IPS-18c (cell line): Measurements from ENCODE around the gene GPRIN3.

Source experiments
- H3K4me3 ChIP-seq: 2 replicates; pipeline ENCODE4 v1.7.0; 2013; ENCODE audit warnings: low read depth, mild to moderate bottlenecking, low read length, moderate library complexity; ENCODE audit not compliant: insufficient read depth
- H3K9me3 ChIP-seq: one replicate; pipeline ENCODE4 v1.6.1; 2013; ENCODE audit warnings: mild to moderate bottlenecking, low read length, moderate library complexity; ENCODE audit not compliant: control insufficient read depth, insufficient read depth

Gene GPRIN3

GRCh38 chr4:89253311-89253710 lies 54.3 kb downstream of the GPRIN3 start:
- no peak overlapping the region for H3K4me3 ChIP-seq

GRCh38 chr4:89251396-89251795 lies 56.2 kb downstream of the GPRIN3 start:
- no peak overlapping the region for H3K4me3 ChIP-seq
- H3K9me3 ChIP-seq: no peaks in the 10 kb centered on the region

More at GRCh38 chr4:89253311-89253710, 54.3 kb downstream of the GPRIN3 start:
- H3K9me3 ChIP-seq: no peaks in the 10 kb centered on the region

- Histone ChIP-seq H3K4me3 (no peak overlapping the region), H3K9me3 (no peaks in the 10 kb centered on the region)
Observed at GRCh38 chr4:89249716-89250361, 57.8 kb downstream of the GPRIN3 start.

- Histone ChIP-seq H3K4me3 (no peak overlapping the region), H3K9me3 (no peaks in the 10 kb centered on the region)
Observed at GRCh38 chr4:89249313-89249712, 58.3 kb downstream of the GPRIN3 start.

- H3K4me3 ChIP-seq: no peak overlapping the region
- H3K9me3 ChIP-seq: no peaks in the 10 kb centered on the region
Observed at GRCh38 chr4:89248879-89249281, 58.7 kb downstream of the GPRIN3 start.

- Histone ChIP-seq H3K4me3 (no peak overlapping the region), H3K9me3 (no peaks in the 10 kb centered on the region)
Observed at GRCh38 chr4:89247951-89248350, 59.6 kb downstream of the GPRIN3 start.

- Histone ChIP-seq H3K9me3 (no peaks in the 10 kb centered on the region), H3K4me3 (no peak overlapping the region)
Observed at GRCh38 chr4:89245459-89245858, 62.1 kb downstream of the GPRIN3 start.

- no peaks in the 10 kb centered on the region for H3K9me3 ChIP-seq
- no peak overlapping the region for H3K4me3 ChIP-seq
Observed at GRCh38 chr4:89243733-89244252, 63.8 kb downstream of the GPRIN3 start.

- Histone ChIP-seq H3K9me3 (no peaks in the 10 kb centered on the region), H3K4me3 (no peak overlapping the region)
Observed at GRCh38 chr4:89242864-89243732, 64.5 kb downstream of the GPRIN3 start.

GRCh38 chr4:89242216-89242615 lies 65.4 kb downstream of the GPRIN3 start:
- Histone ChIP-seq H3K4me3 (no peak overlapping the region), H3K9me3 (no peaks in the 10 kb centered on the region)

- Histone ChIP-seq H3K4me3 (no peak overlapping the region), H3K9me3 (no peaks in the 10 kb centered on the region)
Observed at GRCh38 chr4:89230271-89230670, 77.3 kb downstream of the GPRIN3 start.

- Histone ChIP-seq H3K9me3 (no peaks in the 10 kb centered on the region), H3K4me3 (no peak overlapping the region)
Observed at GRCh38 chr4:89226665-89227574, 80.7 kb downstream of the GPRIN3 start.

GRCh38 chr4:89222170-89222569 lies 85.4 kb downstream of the GPRIN3 start:
- no peaks in the 10 kb centered on the region for H3K9me3 ChIP-seq

GRCh38 chr4:89221167-89221867 lies 86.3 kb downstream of the GPRIN3 start:
- no peaks in the 10 kb centered on the region for H3K9me3 ChIP-seq

More at GRCh38 chr4:89222170-89222569, 85.4 kb downstream of the GPRIN3 start:
- H3K4me3 ChIP-seq: no peak overlapping the region

GRCh38 chr4:89218587-89218986 lies 89.0 kb downstream of the GPRIN3 start:
- H3K9me3 ChIP-seq: no peaks in the 10 kb centered on the region

More at GRCh38 chr4:89221167-89221867, 86.3 kb downstream of the GPRIN3 start:
- no peak overlapping the region for H3K4me3 ChIP-seq

GRCh38 chr4:89217604-89218003 lies 90.0 kb downstream of the GPRIN3 start:
- no peak overlapping the region for H3K4me3 ChIP-seq
- no peaks in the 10 kb centered on the region for H3K9me3 ChIP-seq

More at GRCh38 chr4:89218587-89218986, 89.0 kb downstream of the GPRIN3 start:
- H3K4me3 ChIP-seq: no peak overlapping the region
